Measurements from ENCODE around the gene FOXF1.

Gene FOXF1

GRCh38 chr16:86549076-86549892, 39.0 kb downstream of the FOXF1 start:
- DNase-seq (ENCODE audit: insufficient read length, low spot score) (no peak), FAIRE-seq (no peak)
- no peak for TF ChIP-seq POLR2A (IDR thresholded peaks at IDR 0.05; ENCODE audit: low read depth, low read length)

GRCh38 chr16:86549893-86550190, 39.5 kb downstream of the FOXF1 start:
- TF ChIP-seq POLR2A (IDR thresholded peaks at IDR 0.05; ENCODE audit: low read depth, low read length) = no peak
- FAIRE-seq (no peak), DNase-seq (ENCODE audit: insufficient read length, low spot score) (no peak)

- TF ChIP-seq POLR2A (IDR thresholded peaks at IDR 0.05; ENCODE audit: low read depth, low read length) = no peak
- FAIRE-seq = no peak
These were observed 40.0 kb downstream of the FOXF1 start for GRCh38 chr16:86550281-86550680.

GRCh38 chr16:86553356-86553755, 43.0 kb downstream of the FOXF1 start:
- DNase-seq (ENCODE audit: insufficient read length, low spot score) (no peak), FAIRE-seq (no peak)
- no peak for TF ChIP-seq POLR2A (IDR thresholded peaks at IDR 0.05; ENCODE audit: low read depth, low read length)

More at GRCh38 chr16:86550281-86550680, 40.0 kb downstream of the FOXF1 start:
- DNase-seq (ENCODE audit: insufficient read length, low spot score) = no peak

GRCh38 chr16:86554599-86554916, 44.2 kb downstream of the FOXF1 start:
- no peak for TF ChIP-seq POLR2A (IDR thresholded peaks at IDR 0.05; ENCODE audit: low read depth, low read length)
- FAIRE-seq = no peak
- no peak for DNase-seq (ENCODE audit: insufficient read length, low spot score)

- no peak for FAIRE-seq
These were observed 44.8 kb downstream of the FOXF1 start, which contains the start of gene MTHFSD for GRCh38 chr16:86554917-86555703. TSS of gene MTHFSD (minus strand) at chr16:86555235. CDS start at chr16:86555184, 51 bp downstream.

GRCh38 chr16:86555704-86556075, 45.4 kb downstream of the FOXF1 start:
- no peak for DNase-seq (ENCODE audit: insufficient read length, low spot score)

More at GRCh38 chr16:86554917-86555703, 44.8 kb downstream of the FOXF1 start, which contains the start of gene MTHFSD:
- peak; percentile 94 for DNase-seq (ENCODE audit: insufficient read length, low spot score)
- TF ChIP-seq POLR2A (IDR thresholded peaks at IDR 0.05; ENCODE audit: low read depth, low read length) = peak; percentile 90

GRCh38 chr16:86556576-86556975, 46.2 kb downstream of the FOXF1 start:
- no peak for TF ChIP-seq POLR2A (IDR thresholded peaks at IDR 0.05; ENCODE audit: low read depth, low read length)
- DNase-seq (ENCODE audit: insufficient read length, low spot score) (no peak), FAIRE-seq (no peak)

More at GRCh38 chr16:86555704-86556075, 45.4 kb downstream of the FOXF1 start:
- no peak for TF ChIP-seq POLR2A (IDR thresholded peaks at IDR 0.05; ENCODE audit: low read depth, low read length)
- no peak for FAIRE-seq

- FAIRE-seq = no peak
- DNase-seq (ENCODE audit: insufficient read length, low spot score) = no peak
- TF ChIP-seq POLR2A (IDR thresholded peaks at IDR 0.05; ENCODE audit: low read depth, low read length) = no peak
These were observed 47.3 kb downstream of the FOXF1 start for GRCh38 chr16:86557587-86557986.

- no peak for TF ChIP-seq POLR2A (IDR thresholded peaks at IDR 0.05; ENCODE audit: low read depth, low read length)
- FAIRE-seq (no peak), DNase-seq (ENCODE audit: insufficient read length, low spot score) (no peak)
These were observed 48.2 kb downstream of the FOXF1 start for GRCh38 chr16:86558355-86559193.

- TF ChIP-seq POLR2A (IDR thresholded peaks at IDR 0.05; ENCODE audit: low read depth, low read length) = no peak
- FAIRE-seq = no peak
These were observed 49.5 kb downstream of the FOXF1 start for GRCh38 chr16:86559802-86560305.

GRCh38 chr16:86562356-86562755, 52.0 kb downstream of the FOXF1 start:
- no peak for DNase-seq (ENCODE audit: insufficient read length, low spot score)
- no peak for TF ChIP-seq POLR2A (IDR thresholded peaks at IDR 0.05; ENCODE audit: low read depth, low read length)
- no peak for FAIRE-seq

More at GRCh38 chr16:86559802-86560305, 49.5 kb downstream of the FOXF1 start:
- DNase-seq (ENCODE audit: insufficient read length, low spot score) = no peak

GRCh38 chr16:86563469-86564345, 53.4 kb downstream of the FOXF1 start:
- FAIRE-seq = peak; percentile 45
- peak; percentile 82 for DNase-seq (ENCODE audit: insufficient read length, low spot score)

More at GRCh38 chr16:86563469-86564345, 53.4 kb downstream of the FOXF1 start:
- TF ChIP-seq POLR2A (IDR thresholded peaks at IDR 0.05; ENCODE audit: low read depth, low read length) = no peak

Data from H54 (cell line).